Measurements from ENCODE around the gene HINFP. TPM values are rescaled to one million over a fixed set of nuclear protein-coding genes. Genes with fewer than 3 reads are reported as not detected.

HINFP gene
- total and polyA plus RNA-seq, 9 of the 15 experiments (the other 6 are each of a cell fraction or from before 2014, with no cell fraction given), result 13.8 to 34.1 (median 22.5) TPM

DNA sequence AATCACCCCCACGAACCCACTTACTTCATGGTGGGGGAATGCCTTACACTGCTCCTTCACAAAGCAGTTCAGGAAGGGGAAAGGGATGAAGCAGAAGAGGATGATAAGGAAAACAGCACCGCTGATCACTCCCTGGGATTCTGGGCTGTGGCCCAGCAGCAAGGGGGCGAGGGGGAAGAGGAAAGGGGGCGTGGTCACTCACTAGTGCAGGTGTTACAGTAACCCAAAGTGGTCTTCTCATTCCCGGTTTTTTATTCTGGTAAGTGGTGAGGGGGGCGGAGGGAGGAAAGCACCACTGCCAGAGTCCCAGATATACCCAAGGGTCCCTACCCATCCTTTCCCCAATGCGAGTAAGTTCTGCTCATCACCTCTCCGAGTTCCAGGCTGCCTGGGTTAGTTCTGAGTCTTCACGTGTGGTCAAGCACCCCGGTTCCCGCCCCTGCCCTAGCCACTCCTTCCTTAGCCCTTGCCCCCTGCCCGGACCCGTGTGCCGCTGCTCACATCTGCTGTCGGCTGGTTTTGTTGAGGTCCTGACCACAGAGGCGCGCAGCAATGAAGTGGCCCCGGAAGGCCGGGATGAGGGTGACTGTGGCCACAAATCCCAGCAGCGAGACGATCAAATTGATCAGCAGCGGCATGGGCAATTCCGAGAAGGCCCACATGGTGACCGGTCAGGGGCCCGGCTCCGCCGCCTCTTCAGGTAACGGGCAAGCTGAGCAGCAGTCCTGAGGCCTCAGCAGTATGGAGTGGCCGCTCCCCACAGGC lies 20.2 kb upstream of the HINFP start (continued):
- TF ChIP-seq, protein P1, sequence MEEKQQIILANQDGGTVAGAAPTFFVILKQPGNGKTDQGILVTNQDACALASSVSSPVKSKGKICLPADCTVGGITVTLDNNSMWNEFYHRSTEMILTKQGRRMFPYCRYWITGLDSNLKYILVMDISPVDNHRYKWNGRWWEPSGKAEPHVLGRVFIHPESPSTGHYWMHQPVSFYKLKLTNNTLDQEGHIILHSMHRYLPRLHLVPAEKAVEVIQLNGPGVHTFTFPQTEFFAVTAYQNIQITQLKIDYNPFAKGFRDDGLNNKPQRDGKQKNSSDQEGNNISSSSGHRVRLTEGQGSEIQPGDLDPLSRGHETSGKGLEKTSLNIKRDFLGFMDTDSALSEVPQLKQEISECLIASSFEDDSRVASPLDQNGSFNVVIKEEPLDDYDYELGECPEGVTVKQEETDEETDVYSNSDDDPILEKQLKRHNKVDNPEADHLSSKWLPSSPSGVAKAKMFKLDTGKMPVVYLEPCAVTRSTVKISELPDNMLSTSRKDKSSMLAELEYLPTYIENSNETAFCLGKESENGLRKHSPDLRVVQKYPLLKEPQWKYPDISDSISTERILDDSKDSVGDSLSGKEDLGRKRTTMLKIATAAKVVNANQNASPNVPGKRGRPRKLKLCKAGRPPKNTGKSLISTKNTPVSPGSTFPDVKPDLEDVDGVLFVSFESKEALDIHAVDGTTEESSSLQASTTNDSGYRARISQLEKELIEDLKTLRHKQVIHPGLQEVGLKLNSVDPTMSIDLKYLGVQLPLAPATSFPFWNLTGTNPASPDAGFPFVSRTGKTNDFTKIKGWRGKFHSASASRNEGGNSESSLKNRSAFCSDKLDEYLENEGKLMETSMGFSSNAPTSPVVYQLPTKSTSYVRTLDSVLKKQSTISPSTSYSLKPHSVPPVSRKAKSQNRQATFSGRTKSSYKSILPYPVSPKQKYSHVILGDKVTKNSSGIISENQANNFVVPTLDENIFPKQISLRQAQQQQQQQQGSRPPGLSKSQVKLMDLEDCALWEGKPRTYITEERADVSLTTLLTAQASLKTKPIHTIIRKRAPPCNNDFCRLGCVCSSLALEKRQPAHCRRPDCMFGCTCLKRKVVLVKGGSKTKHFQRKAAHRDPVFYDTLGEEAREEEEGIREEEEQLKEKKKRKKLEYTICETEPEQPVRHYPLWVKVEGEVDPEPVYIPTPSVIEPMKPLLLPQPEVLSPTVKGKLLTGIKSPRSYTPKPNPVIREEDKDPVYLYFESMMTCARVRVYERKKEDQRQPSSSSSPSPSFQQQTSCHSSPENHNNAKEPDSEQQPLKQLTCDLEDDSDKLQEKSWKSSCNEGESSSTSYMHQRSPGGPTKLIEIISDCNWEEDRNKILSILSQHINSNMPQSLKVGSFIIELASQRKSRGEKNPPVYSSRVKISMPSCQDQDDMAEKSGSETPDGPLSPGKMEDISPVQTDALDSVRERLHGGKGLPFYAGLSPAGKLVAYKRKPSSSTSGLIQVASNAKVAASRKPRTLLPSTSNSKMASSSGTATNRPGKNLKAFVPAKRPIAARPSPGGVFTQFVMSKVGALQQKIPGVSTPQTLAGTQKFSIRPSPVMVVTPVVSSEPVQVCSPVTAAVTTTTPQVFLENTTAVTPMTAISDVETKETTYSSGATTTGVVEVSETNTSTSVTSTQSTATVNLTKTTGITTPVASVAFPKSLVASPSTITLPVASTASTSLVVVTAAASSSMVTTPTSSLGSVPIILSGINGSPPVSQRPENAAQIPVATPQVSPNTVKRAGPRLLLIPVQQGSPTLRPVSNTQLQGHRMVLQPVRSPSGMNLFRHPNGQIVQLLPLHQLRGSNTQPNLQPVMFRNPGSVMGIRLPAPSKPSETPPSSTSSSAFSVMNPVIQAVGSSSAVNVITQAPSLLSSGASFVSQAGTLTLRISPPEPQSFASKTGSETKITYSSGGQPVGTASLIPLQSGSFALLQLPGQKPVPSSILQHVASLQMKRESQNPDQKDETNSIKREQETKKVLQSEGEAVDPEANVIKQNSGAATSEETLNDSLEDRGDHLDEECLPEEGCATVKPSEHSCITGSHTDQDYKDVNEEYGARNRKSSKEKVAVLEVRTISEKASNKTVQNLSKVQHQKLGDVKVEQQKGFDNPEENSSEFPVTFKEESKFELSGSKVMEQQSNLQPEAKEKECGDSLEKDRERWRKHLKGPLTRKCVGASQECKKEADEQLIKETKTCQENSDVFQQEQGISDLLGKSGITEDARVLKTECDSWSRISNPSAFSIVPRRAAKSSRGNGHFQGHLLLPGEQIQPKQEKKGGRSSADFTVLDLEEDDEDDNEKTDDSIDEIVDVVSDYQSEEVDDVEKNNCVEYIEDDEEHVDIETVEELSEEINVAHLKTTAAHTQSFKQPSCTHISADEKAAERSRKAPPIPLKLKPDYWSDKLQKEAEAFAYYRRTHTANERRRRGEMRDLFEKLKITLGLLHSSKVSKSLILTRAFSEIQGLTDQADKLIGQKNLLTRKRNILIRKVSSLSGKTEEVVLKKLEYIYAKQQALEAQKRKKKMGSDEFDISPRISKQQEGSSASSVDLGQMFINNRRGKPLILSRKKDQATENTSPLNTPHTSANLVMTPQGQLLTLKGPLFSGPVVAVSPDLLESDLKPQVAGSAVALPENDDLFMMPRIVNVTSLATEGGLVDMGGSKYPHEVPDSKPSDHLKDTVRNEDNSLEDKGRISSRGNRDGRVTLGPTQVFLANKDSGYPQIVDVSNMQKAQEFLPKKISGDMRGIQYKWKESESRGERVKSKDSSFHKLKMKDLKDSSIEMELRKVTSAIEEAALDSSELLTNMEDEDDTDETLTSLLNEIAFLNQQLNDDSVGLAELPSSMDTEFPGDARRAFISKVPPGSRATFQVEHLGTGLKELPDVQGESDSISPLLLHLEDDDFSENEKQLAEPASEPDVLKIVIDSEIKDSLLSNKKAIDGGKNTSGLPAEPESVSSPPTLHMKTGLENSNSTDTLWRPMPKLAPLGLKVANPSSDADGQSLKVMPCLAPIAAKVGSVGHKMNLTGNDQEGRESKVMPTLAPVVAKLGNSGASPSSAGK (IDR thresholded peaks at IDR 0.05), result no peak
- TF ChIP-seq, protein P2, sequence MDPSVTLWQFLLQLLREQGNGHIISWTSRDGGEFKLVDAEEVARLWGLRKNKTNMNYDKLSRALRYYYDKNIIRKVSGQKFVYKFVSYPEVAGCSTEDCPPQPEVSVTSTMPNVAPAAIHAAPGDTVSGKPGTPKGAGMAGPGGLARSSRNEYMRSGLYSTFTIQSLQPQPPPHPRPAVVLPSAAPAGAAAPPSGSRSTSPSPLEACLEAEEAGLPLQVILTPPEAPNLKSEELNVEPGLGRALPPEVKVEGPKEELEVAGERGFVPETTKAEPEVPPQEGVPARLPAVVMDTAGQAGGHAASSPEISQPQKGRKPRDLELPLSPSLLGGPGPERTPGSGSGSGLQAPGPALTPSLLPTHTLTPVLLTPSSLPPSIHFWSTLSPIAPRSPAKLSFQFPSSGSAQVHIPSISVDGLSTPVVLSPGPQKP (CRISPR knock-in tag; IDR thresholded peaks at IDR 0.05), result no peak
- TF ChIP-seq ZNF695 (CRISPR knock-in tag; IDR thresholded peaks at IDR 0.05) (no peak), L3MBTL2 (IDR thresholded peaks at IDR 0.05) (no peak; the same call in 1 of the 2 replicates), NBN (IDR thresholded peaks at IDR 0.05; ENCODE audit: low read depth) (no peak), RBM34 (IDR thresholded peaks at IDR 0.05; ENCODE audit: borderline replicate concordance, insufficient read depth, low read length) (no peak)
- TF ChIP-seq, protein P3, sequence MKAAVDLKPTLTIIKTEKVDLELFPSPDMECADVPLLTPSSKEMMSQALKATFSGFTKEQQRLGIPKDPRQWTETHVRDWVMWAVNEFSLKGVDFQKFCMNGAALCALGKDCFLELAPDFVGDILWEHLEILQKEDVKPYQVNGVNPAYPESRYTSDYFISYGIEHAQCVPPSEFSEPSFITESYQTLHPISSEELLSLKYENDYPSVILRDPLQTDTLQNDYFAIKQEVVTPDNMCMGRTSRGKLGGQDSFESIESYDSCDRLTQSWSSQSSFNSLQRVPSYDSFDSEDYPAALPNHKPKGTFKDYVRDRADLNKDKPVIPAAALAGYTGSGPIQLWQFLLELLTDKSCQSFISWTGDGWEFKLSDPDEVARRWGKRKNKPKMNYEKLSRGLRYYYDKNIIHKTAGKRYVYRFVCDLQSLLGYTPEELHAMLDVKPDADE (conservative IDR thresholded peaks at IDR 0.05; ENCODE audit: control insufficient read depth, low read depth, low read length), result peak; percentile 35; the same call in 1 of the 2 replicates
- TF ChIP-seq, protein P4, sequence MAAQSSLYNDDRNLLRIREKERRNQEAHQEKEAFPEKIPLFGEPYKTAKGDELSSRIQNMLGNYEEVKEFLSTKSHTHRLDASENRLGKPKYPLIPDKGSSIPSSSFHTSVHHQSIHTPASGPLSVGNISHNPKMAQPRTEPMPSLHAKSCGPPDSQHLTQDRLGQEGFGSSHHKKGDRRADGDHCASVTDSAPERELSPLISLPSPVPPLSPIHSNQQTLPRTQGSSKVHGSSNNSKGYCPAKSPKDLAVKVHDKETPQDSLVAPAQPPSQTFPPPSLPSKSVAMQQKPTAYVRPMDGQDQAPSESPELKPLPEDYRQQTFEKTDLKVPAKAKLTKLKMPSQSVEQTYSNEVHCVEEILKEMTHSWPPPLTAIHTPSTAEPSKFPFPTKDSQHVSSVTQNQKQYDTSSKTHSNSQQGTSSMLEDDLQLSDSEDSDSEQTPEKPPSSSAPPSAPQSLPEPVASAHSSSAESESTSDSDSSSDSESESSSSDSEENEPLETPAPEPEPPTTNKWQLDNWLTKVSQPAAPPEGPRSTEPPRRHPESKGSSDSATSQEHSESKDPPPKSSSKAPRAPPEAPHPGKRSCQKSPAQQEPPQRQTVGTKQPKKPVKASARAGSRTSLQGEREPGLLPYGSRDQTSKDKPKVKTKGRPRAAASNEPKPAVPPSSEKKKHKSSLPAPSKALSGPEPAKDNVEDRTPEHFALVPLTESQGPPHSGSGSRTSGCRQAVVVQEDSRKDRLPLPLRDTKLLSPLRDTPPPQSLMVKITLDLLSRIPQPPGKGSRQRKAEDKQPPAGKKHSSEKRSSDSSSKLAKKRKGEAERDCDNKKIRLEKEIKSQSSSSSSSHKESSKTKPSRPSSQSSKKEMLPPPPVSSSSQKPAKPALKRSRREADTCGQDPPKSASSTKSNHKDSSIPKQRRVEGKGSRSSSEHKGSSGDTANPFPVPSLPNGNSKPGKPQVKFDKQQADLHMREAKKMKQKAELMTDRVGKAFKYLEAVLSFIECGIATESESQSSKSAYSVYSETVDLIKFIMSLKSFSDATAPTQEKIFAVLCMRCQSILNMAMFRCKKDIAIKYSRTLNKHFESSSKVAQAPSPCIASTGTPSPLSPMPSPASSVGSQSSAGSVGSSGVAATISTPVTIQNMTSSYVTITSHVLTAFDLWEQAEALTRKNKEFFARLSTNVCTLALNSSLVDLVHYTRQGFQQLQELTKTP (IDR thresholded peaks at IDR 0.05; ENCODE audit: low read depth in 1 of 2, partially characterized antibody in 2 of 2), result no peak
